Activated naive CD4-positive, alpha-beta T cell (primary cell): ENCODE results near the gene PLAAT3.
"Not testable (repeated sequence)": the region's sequence is repeated elsewhere in the genome, so short reads cannot be mapped to it uniquely, and the experiment has no call there.

Source experiments
- DNase-seq, 4 experiments: peaks; one replicate each; lab custom pipeline; 2025; lab: John Stamatoyannopoulos, UW

The PLAAT3 gene

GRCh38 chr11:63614136-63614671, at the start of gene PLAAT3:
PLAAT3 (minus strand) TSS chr11:63614433; CDS start chr11:63614014, 419 bp downstream.
- peak in 1 of 4 experiments; percentile 25 for DNase-seq

- no peak for DNase-seq
Observed at GRCh38 chr11:63663809-63664208, 49.6 kb upstream of the PLAAT3 start.

GRCh38 chr11:63660972-63661371, 46.7 kb upstream of the PLAAT3 start:
- DNase-seq, result no peak

- no peak for DNase-seq
Observed at GRCh38 chr11:63652671-63653070, 38.4 kb upstream of the PLAAT3 start.

GRCh38 chr11:63643205-63643604, 29.0 kb upstream of the PLAAT3 start:
- DNase-seq, result no peak

- no peak for DNase-seq
Observed at GRCh38 chr11:63641727-63642126, 27.5 kb upstream of the PLAAT3 start.

GRCh38 chr11:63639199-63639832, 25.1 kb upstream of the PLAAT3 start:
- DNase-seq, result no peak

- DNase-seq, result not testable (repeated sequence)
Observed at GRCh38 chr11:63638436-63638835, 24.2 kb upstream of the PLAAT3 start.

- peak in 3 of 4 experiments; percentile 13 to 56 (median 47) for DNase-seq
Observed at GRCh38 chr11:63635762-63636465, 21.7 kb upstream of the PLAAT3 start.

GRCh38 chr11:63629426-63629825, 15.2 kb upstream of the PLAAT3 start:
- no peak for DNase-seq

- DNase-seq, result no peak
Observed at GRCh38 chr11:63623513-63624140, 9.4 kb upstream of the PLAAT3 start.

- DNase-seq, result no peak
Observed at GRCh38 chr11:63622323-63622722, 8.1 kb upstream of the PLAAT3 start.

- DNase-seq, result no peak
Observed at GRCh38 chr11:63621071-63621470, 6.8 kb upstream of the PLAAT3 start.

- no peak for DNase-seq
Observed at GRCh38 chr11:63619967-63620366, 5.7 kb upstream of the PLAAT3 start.

- DNase-seq, result not testable (repeated sequence)
Observed at GRCh38 chr11:63617686-63618085, 3.5 kb upstream of the PLAAT3 start.

- DNase-seq, result no peak
Observed at GRCh38 chr11:63616953-63617352, 2.7 kb upstream of the PLAAT3 start.

- DNase-seq, result peak in 2 of 4 experiments; percentile 18 to 28
Observed at GRCh38 chr11:63613517-63614135, 607 bp downstream of the PLAAT3 start.

GRCh38 chr11:63612181-63612580, 2.1 kb downstream of the PLAAT3 start:
- no peak for DNase-seq

GRCh38 chr11:63611395-63611747, 2.9 kb downstream of the PLAAT3 start:
- DNase-seq, result no peak

- no peak for DNase-seq
Observed at GRCh38 chr11:63610604-63611394, 3.4 kb downstream of the PLAAT3 start.

- DNase-seq, result no peak
Observed at GRCh38 chr11:63609971-63610580, 4.2 kb downstream of the PLAAT3 start.
